SK-N-SH (cell line): ENCODE measurements around the gene LAMA4. TPM values are rescaled to one million over a fixed set of nuclear protein-coding genes. Genes with fewer than 3 reads are reported as not detected.

Experiments
- CTCF ChIA-PET: fragments of 300-600, 350-600 bp; formaldehyde crosslinking; extraction: SDS; loops from one replicate; lab custom pipeline; 2021; lab: Yijun Ruan, JAX
- POLR2A ChIA-PET: fragments of 350-600 bp; sonication (Branson Sonifier 250); formaldehyde crosslinking; extraction: SDS; loops from one replicate; lab custom pipeline; 2020; ENCODE audit warnings: antibody characterized with exemption, inconsistent platforms; lab: Yijun Ruan, JAX
- DNase-seq: peaks from one replicate; pipeline ENCODE4 v3.0.0; 2012
- H2AFZ ChIP-seq: fragments of 200-600 bp; sonication (generic); 2 replicates; pipeline ENCODE4 v1.8.1; 2016; ENCODE audit warnings: antibody characterized with exemption, mild to moderate bottlenecking, low read depth
- H3F3A ChIP-seq: fragments of 200-600 bp; sonication (generic); replicated peaks from 2 replicates; pipeline ENCODE3; 2016; ENCODE audit warnings: antibody characterized with exemption, mild to moderate bottlenecking; ENCODE audit not compliant: insufficient read depth
- H3K27ac ChIP-seq, 2 experiments: fragments of 200-500 bp in 1 of 2; fragments of 200-600 bp in 1 of 2; sonication (Bioruptor generic) in 1 of 2; sonication (generic), shearing (Covaris generic) in 1 of 2; 2 replicates each; pipeline versions ENCODE4 v1.5.1 to v1.6.1; 2014 to 2016; ENCODE audit warnings: low read depth in 2 of 2, inconsistent platforms in 1 of 2, low read length in 1 of 2, mild to moderate bottlenecking in 1 of 2, mixed read lengths in 1 of 2
- H3K27me3 ChIP-seq: fragments of 200-600 bp; sonication (generic), shearing (Covaris generic); 2 replicates; pipeline ENCODE4 v1.6.1; 2016; ENCODE audit warnings: mixed run types; ENCODE audit not compliant: insufficient read depth
- H3K36me3 ChIP-seq, 2 experiments: fragments of 200-500 bp in 1 of 2; fragments of 200-600 bp in 1 of 2; sonication (Bioruptor generic) in 1 of 2; sonication (generic) in 1 of 2; replicated peaks in 1 of 2; 2 replicates each; pipeline versions ENCODE3 to v1.5.1; 2014 to 2016; ENCODE audit warnings: low read length in 1 of 2, mild to moderate bottlenecking in 1 of 2; ENCODE audit not compliant: insufficient read depth in 2 of 2, control insufficient read depth in 1 of 2
- H3K4me1 ChIP-seq, 2 experiments: fragments of 200-500 bp in 1 of 2; fragments of 200-600 bp in 1 of 2; sonication (Bioruptor generic) in 1 of 2; sonication (generic), shearing (Covaris generic) in 1 of 2; 2 replicates each; pipeline versions ENCODE4 v1.5.1 to v1.6.1; 2014 to 2016; ENCODE audit warnings: low read depth in 1 of 2, low read length in 1 of 2, mixed run types in 1 of 2; ENCODE audit not compliant: insufficient read depth in 2 of 2, control insufficient read depth in 1 of 2
- H3K4me2 ChIP-seq: fragments of 200-600 bp; sonication (generic), shearing (Covaris generic); 2 replicates; pipeline ENCODE4 v1.6.1; 2017; ENCODE audit warnings: mixed run types
- H3K4me3 ChIP-seq, 2 experiments: fragments of 200-500 bp in 1 of 2; fragments of 200-600 bp in 1 of 2; sonication (Bioruptor generic) in 1 of 2; sonication (generic), shearing (Covaris generic) in 1 of 2; 2 replicates each; pipeline versions ENCODE4 v1.5.1 to v1.8.1; 2014 to 2016; ENCODE audit warnings: low read depth in 2 of 2, inconsistent platforms in 1 of 2, low read length in 1 of 2, mild to moderate bottlenecking in 1 of 2, mixed read lengths in 1 of 2, moderate library complexity in 1 of 2
- H3K79me2 ChIP-seq: fragments of 200-600 bp; sonication (generic); 2 replicates; pipeline ENCODE4 v1.8.1; 2017; ENCODE audit warnings: mild to moderate bottlenecking; ENCODE audit not compliant: insufficient read depth
- H3K9ac ChIP-seq: fragments of 200-600 bp; sonication (generic); 2 replicates; pipeline ENCODE4 v1.6.1; 2017; ENCODE audit warnings: mixed run types
- H3K9me2 ChIP-seq: fragments of 200-600 bp; sonication (generic); 2 replicates; pipeline ENCODE4 v1.6.1; 2017; ENCODE audit warnings: mixed run types
- H3K9me3 ChIP-seq: fragments of 200-600 bp; sonication (generic); 2 replicates; pipeline ENCODE4 v1.6.1; 2017; ENCODE audit warnings: mixed run types, mild to moderate bottlenecking, moderate library complexity
- H4K20me1 ChIP-seq: fragments of 200-600 bp; sonication (generic); 2 replicates; pipeline ENCODE4 v1.6.1; 2017; ENCODE audit warnings: mild to moderate bottlenecking, mixed run types; ENCODE audit not compliant: insufficient read depth
- CHD2 ChIP-seq: fragments of 150-350 bp; IDR thresholded peaks from 2 replicates; pipeline ENCODE4 v1.6.1; 2018; ENCODE audit warnings: low read length; ENCODE audit not compliant: partially characterized antibody
- EP300 ChIP-seq, 2 experiments: IDR thresholded peaks; 2 replicates each; pipeline versions ENCODE4 v1.4.0 to v1.6.1; 2012; ENCODE audit warnings: borderline replicate concordance in 1 of 2, low read depth in 1 of 2, low read length in 1 of 2
- FOSL2 ChIP-seq: IDR thresholded peaks from 2 replicates; pipeline ENCODE4 v1.4.0; 2012; ENCODE audit warnings: low read depth, mild to moderate bottlenecking, moderate library complexity, borderline replicate concordance
- GATA2 ChIP-seq: sonication (generic); formaldehyde crosslinking; IDR thresholded peaks from 2 replicates; pipeline ENCODE4 v1.5.0; 2020; ENCODE audit warnings: mild to moderate bottlenecking, missing genetic modification reagents
- JUND ChIP-seq: IDR thresholded peaks from 2 replicates; pipeline ENCODE4 v1.4.0; 2012
- MEF2A ChIP-seq: IDR thresholded peaks from 2 replicates; pipeline ENCODE4 v1.4.0; 2012; ENCODE audit warnings: low read depth, borderline replicate concordance
- NFIC ChIP-seq: IDR thresholded peaks from 2 replicates; pipeline ENCODE4 v1.4.0; 2012; ENCODE audit warnings: borderline replicate concordance
- PBX3 ChIP-seq: IDR thresholded peaks from 2 replicates; pipeline ENCODE4; 2012
- POLR2AphosphoS5 ChIP-seq: IDR thresholded peaks from 2 replicates; pipeline ENCODE4 v1.6.1; 2012; ENCODE audit warnings: low read depth, low read length
- RXRA ChIP-seq: IDR thresholded peaks from 2 replicates; pipeline ENCODE4 v1.4.0; 2012; ENCODE audit warnings: low read depth, mild to moderate bottlenecking, borderline replicate concordance
- SIN3A ChIP-seq: IDR thresholded peaks from 2 replicates; pipeline ENCODE4 v1.6.1; 2012; ENCODE audit warnings: low read depth, mild to moderate bottlenecking, low read length, moderate library complexity, borderline replicate concordance
- TCF12 ChIP-seq: IDR thresholded peaks from 2 replicates; pipeline ENCODE4 v1.4.0; 2012
- TEAD4 ChIP-seq: IDR thresholded peaks from 2 replicates; pipeline ENCODE4 v1.4.0; 2012; ENCODE audit warnings: mild to moderate bottlenecking, borderline replicate concordance; ENCODE audit not compliant: insufficient read depth
- USF1 ChIP-seq: IDR thresholded peaks from 2 replicates; pipeline ENCODE4 v1.4.0; 2012; ENCODE audit warnings: low read depth, borderline replicate concordance
- YY1 ChIP-seq: IDR thresholded peaks from 2 replicates; pipeline ENCODE4 v1.4.0; 2012; ENCODE audit warnings: low read depth, mild to moderate bottlenecking
- WGBS: methylation state at CpG from one replicate; pipeline ENCODE4 v1.1.6; 2017; ENCODE audit warnings: low lambda C conversion rate; 5-methylcytosine and 5-hydroxymethylcytosine counted together
- polyA plus RNA-seq, 3 experiments: library from polyadenylated mRNA; depleted of rRNA; stranded (reverse); fragments of >200 nt; gene quantifications; 2 replicates each; pipeline ENCODE4 v1.2.3, GENCODE V29; 2012
- TF ChIP-seq, protein P1 (sequence below): IDR thresholded peaks from 2 replicates; pipeline ENCODE4 v1.4.0; 2012; ENCODE audit warnings: low read depth
- TF ChIP-seq, protein P2 (sequence below): IDR thresholded peaks from 2 replicates; pipeline ENCODE4 v1.6.1; 2012; ENCODE audit warnings: mild to moderate bottlenecking, low read depth, low read length, moderate library complexity

Gene LAMA4
- polyA plus RNA-seq, 1 of the 3 experiments (the other 2 are of a cell fraction) = 9.4 TPM

DNA sequence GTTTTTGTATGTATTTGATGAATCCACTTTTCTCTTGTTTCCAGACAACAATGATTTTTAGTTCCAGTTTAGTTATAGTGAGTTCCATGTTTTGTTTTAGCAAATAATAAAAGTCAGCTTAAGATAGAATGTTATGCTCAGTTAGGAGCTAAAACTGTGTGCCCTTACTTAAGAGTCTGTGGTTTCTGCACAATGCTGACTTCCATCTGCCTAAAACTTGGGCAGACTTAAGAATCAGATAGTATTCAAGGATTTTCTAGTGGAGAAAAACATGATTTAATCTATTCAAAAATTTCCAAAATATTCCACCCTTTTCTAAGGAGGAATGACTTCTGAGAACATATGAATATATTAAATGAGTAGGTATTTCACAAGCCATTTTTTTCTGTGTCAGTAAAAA lies 32.8 kb downstream of the LAMA4 start (continued):
- no peak for TF ChIP-seq YY1

GRCh38 chr6:112218563-112218962 lies 35.8 kb downstream of the LAMA4 start:
- Histone ChIP-seq H3K36me3 (peaks cover 0 to 2% of the 10 kb centered on the region in 2 experiments), H3F3A (peaks cover 36% of the 10 kb centered on the region), H3K27ac (peak overlapping the region; percentile 19 to 90; a peak in 2 of 4 replicates), H4K20me1 (no peaks in the 10 kb centered on the region), H3K9me2 (no peaks in the 10 kb centered on the region), H3K4me3 (no peak overlapping the region), H3K9me3 (no peaks in the 10 kb centered on the region), H3K9ac (no peak overlapping the region), H2AFZ (no peak overlapping the region), H3K4me1 (peaks cover 30 to 39% of the 10 kb centered on the region in 2 experiments), H3K79me2 (no peaks in the 10 kb centered on the region), H3K27me3 (no peaks in the 10 kb centered on the region), H3K4me2 (no peak overlapping the region)
- POLR2A ChIA-PET = no interaction called here
- 69% methylated on average over 5 of the region's 5 CpGs for WGBS
- TF ChIP-seq TCF12 (no peak), NFIC (peak; percentile 19; the same call in 1 of the 2 replicates), TEAD4 (no peak)
- no peak for DNase-seq
- CTCF ChIA-PET = interaction anchor here (0.7 to 2.4 kb wide), 3 partner anchors 24 to 1786 kb away, joined by 3 to 8 read pairs (median 3); no protein-coding TSS in a partner anchor

GRCh38 chr6:112216662-112217551 lies 37.5 kb downstream of the LAMA4 start:
- CTCF ChIA-PET = interaction anchor here (1.2 to 2.4 kb wide), 2 partner anchors 36 to 94 kb away, joined by 3 to 8 read pairs; no protein-coding TSS in a partner anchor
- Histone ChIP-seq H3K27me3 (no peaks in the 10 kb centered on the region), H3K4me3 (no peak overlapping the region), H4K20me1 (no peaks in the 10 kb centered on the region), H3K9me2 (no peaks in the 10 kb centered on the region), H3K4me2 (peak overlapping the region; percentile 31; the same call in 1 of the 2 replicates), H2AFZ (no peak overlapping the region), H3K9me3 (no peaks in the 10 kb centered on the region), H3K9ac (peak overlapping the region; percentile 27; the same call in 1 of the 2 replicates), H3K36me3 (peaks cover 0 to 2% of the 10 kb centered on the region in 2 experiments), H3K27ac (peak overlapping the region; percentile 87 to 90), H3K79me2 (no peaks in the 10 kb centered on the region), H3K4me1 (peaks cover 21 to 24% of the 10 kb centered on the region in 2 experiments; a peak in 3 of 4 replicates), H3F3A (peaks cover 19% of the 10 kb centered on the region)
- DNase-seq = no peak
- 35% methylated on average over 6 of the region's 6 CpGs for WGBS
- POLR2A ChIA-PET = no interaction called here
- TF ChIP-seq, protein P1, sequence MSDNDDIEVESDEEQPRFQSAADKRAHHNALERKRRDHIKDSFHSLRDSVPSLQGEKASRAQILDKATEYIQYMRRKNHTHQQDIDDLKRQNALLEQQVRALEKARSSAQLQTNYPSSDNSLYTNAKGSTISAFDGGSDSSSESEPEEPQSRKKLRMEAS = no peak
- TF ChIP-seq FOSL2 = peak; percentile 58; the same call in 1 of the 2 replicates
- peak; percentile 54; the same call in 1 of the 2 replicates for TF ChIP-seq POLR2AphosphoS5
- peak; percentile 34 to 74; a peak in 2 of 4 replicates for TF ChIP-seq EP300 (IDR thresholded peaks at IDR 0.05; ENCODE audit: borderline replicate concordance in 1 of 2, low read depth in 1 of 2, low read length in 1 of 2)
- peak; percentile 82 for TF ChIP-seq TEAD4
- no peak; the same call in 1 of the 2 replicates for TF ChIP-seq RXRA
- TF ChIP-seq NFIC = peak; percentile 54; the same call in 1 of the 2 replicates
- TF ChIP-seq, protein P2, sequence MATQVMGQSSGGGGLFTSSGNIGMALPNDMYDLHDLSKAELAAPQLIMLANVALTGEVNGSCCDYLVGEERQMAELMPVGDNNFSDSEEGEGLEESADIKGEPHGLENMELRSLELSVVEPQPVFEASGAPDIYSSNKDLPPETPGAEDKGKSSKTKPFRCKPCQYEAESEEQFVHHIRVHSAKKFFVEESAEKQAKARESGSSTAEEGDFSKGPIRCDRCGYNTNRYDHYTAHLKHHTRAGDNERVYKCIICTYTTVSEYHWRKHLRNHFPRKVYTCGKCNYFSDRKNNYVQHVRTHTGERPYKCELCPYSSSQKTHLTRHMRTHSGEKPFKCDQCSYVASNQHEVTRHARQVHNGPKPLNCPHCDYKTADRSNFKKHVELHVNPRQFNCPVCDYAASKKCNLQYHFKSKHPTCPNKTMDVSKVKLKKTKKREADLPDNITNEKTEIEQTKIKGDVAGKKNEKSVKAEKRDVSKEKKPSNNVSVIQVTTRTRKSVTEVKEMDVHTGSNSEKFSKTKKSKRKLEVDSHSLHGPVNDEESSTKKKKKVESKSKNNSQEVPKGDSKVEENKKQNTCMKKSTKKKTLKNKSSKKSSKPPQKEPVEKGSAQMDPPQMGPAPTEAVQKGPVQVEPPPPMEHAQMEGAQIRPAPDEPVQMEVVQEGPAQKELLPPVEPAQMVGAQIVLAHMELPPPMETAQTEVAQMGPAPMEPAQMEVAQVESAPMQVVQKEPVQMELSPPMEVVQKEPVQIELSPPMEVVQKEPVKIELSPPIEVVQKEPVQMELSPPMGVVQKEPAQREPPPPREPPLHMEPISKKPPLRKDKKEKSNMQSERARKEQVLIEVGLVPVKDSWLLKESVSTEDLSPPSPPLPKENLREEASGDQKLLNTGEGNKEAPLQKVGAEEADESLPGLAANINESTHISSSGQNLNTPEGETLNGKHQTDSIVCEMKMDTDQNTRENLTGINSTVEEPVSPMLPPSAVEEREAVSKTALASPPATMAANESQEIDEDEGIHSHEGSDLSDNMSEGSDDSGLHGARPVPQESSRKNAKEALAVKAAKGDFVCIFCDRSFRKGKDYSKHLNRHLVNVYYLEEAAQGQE = 0 out of 2 replicates have a peak, but pooled peaks have one; percentile 22
- TF ChIP-seq MEF2A = no peak
- 0 out of 2 replicates have a peak, but pooled peaks have one; percentile 17 for TF ChIP-seq USF1
- TF ChIP-seq GATA2 = peak; percentile 29; the same call in 1 of the 2 replicates
- TF ChIP-seq CHD2 = peak; percentile 9
- peak; percentile 55 for TF ChIP-seq PBX3
- TF ChIP-seq SIN3A = no peak
- TF ChIP-seq JUND = peak; percentile 43; the same call in 1 of the 2 replicates
